ENCODE results near the gene RUFY4. TPM values are rescaled to one million over a fixed set of nuclear protein-coding genes. Genes with fewer than 3 reads are reported as not detected.
"Not testable (repeated sequence)": the region's sequence is repeated elsewhere in the genome, so short reads cannot be mapped to it uniquely, and the experiment has no call there.

RUFY4 gene
- total RNA-seq, 1 donor from 2014 or later: not detected

- DNase-seq: no peak
These were observed 37.8 kb upstream of the RUFY4 start for GRCh38 chr2:218031261-218031660.

DNA sequence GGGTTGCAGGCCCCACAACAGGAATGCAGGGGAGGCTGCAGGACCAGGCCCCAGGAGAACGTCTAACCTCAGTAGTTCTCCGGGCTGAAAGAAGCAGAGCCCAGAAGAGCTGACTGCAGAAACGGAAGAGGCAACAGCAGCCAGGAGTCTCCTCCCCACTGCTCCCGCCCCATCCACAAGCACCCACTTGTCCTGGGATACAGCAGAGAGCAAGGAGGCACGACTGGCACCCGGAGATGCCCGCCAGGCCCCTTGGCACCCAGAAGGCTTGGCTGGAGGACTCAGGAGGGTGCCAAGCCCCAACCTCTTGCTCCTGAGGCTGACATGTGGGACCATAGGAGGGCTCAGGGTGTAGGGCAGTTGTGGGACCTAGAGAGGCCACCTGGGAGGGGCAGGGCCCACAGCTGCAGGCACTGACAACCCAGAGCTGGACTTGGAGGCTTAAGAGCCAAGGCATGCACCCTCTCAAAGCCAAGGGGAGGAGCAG lies 37.2 kb upstream of the RUFY4 start:
- DNase-seq: no peak

GRCh38 chr2:218032336-218033171 lies 36.5 kb upstream of the RUFY4 start:
- DNase-seq: no peak

DNA sequence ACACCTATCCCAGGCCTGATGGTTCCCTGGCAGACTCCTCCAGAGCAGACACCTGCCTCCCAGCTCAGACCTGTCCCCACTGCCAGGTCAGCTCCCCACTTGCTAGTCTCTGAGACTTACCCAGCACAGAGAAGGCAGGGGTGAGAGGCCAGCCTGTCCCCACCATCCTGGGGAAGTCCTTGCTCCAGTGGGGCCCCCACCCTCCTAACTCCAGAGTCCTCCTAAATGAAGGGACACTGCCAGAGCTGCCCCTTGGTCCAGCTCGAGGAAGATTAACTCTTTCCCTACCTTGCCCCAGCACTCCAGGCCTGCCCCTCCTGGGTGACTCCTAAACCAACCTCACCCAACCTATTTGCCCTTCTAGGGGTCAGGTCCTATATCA lies 35.9 kb upstream of the RUFY4 start:
- DNase-seq: no peak

GRCh38 chr2:218033590-218034496 lies 35.2 kb upstream of the RUFY4 start:
- no peak for DNase-seq

DNA sequence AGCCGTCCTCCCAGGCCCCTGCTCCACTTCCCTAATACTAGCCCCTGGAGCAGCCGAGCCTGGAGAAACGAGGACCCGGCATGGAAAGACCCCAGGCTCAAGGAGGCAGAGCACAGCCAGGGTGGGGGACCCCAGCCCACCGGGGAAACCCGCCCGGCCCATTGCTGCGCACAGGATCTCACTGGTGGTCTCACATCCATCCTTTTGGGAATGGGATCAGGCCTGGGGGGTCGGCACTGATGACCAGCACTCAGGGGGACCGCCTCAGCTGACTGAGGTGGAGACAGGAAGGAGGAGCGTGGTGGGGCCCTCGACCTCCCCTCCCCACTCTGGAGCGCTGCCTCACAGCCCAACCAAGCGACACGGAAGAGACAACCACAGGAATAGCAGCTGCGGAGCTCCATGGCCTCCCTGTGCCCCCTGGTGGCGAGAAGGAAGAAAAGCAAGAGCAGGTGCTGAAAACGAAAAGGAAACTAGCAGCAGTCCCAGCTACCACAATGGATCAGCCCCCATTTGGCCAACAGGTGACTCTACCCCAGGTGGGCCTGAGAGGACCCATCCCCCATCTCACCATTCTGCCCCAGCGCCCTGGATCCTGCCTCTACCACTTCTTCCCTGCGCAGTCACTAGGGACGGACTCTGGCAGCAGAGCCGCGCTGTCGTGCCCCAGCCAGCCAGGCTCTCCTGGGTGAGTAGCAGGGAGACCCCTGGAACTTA lies 34.4 kb upstream of the RUFY4 start:
- peak; percentile 70 for DNase-seq

DNA sequence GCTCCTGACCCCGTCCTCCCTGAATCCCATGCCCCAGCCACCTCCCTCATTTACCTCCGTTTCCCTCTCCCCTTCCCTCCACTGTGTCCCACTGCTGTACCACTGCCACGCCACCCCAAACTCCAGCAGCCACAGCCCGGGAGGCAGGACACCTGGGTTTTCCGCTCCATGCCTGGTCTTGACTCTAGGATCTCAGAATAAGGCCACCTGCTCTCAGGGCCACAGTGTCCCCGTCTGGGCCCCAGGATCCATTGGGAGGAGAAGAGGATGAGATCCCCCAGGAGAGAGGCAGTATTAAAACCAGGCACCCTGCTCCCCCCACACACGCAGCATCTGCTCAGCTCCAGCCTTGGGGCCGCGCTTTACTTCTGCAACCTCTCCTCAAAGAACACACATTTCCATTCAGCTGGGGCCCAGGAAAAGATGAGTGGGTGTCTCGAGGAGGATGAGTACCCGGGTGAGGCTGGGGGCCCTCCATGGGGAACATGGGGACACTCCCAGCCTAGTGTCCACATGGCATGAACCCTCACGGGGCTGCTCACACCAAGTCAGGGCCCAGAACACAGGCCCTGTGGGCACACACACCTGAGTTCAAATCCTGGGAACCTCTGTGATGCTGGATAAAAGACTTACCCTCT lies 33.5 kb upstream of the RUFY4 start:
- no peak for DNase-seq

DNA sequence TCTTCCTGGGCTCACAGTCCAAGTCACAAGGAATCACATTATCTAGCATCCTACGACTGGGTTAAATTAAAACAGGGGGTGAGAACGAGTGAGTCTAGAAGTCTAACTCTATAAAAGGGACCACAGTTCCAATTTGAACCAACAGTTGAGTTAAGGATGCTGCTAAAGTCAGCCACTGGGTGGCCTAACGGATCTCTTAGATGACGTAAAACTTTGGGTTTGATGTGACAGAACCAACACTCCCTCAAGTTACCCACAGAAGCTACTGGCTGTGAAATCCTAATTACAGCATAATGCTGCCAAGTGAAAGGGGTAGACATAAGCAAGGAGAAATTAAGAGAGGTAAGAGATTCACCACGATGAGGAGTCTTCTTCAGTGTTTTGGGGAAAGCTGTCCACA lies 32.7 kb upstream of the RUFY4 start:
- DNase-seq: no peak

DNA sequence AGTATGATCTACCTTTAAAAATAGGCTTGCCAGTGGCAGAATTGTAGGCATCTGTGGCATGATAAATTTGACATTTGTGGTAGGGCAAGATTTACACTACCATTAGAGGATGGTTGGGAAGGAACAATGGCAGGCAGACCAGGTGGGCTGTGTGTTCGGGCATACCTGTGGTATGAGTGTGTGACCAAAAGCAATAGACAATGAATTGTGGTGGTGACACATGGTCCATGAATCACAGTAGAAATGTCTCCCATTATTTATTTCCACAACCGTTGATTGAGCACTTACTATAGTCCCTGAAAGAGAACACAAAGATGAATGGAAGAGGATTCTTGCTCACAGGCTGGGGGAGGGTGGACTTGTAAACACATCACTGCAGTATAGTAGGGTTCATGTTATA lies 29.9 kb upstream of the RUFY4 start:
- no peak for DNase-seq

GRCh38 chr2:218040883-218041282 lies 28.2 kb upstream of the RUFY4 start:
- DNase-seq: no peak

- no peak for DNase-seq
These were observed 27.5 kb upstream of the RUFY4 start for GRCh38 chr2:218041302-218042168.

- no peak for DNase-seq
These were observed 26.0 kb upstream of the RUFY4 start for GRCh38 chr2:218043100-218043499.

- no peak for DNase-seq
These were observed 25.3 kb upstream of the RUFY4 start for GRCh38 chr2:218043701-218044109.

DNA sequence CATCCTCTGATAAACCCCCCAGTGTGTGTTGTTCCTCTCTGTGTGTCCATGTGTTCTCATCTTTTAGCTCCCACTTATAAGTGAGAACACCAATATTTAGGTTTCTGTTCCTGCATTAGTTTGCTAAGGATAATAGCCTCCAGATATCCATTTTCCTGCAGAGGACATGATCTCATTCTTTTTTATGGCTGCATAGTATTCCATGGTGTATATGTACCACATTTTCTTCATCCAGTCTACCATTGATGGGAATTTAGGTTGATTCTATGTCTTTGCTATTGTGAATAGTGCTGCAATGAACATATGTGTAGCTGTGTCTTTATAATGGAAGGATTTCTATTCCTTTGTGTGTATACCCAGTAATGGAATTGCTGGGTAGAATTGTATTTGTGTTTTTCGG lies 24.5 kb upstream of the RUFY4 start:
- DNase-seq: not testable (repeated sequence)

- DNase-seq: no peak
These were observed 22.8 kb upstream of the RUFY4 start for GRCh38 chr2:218046238-218046637.

- no peak for DNase-seq
These were observed 21.4 kb upstream of the RUFY4 start for GRCh38 chr2:218047536-218048225.

GRCh38 chr2:218051903-218052302 lies 17.1 kb upstream of the RUFY4 start:
- DNase-seq: no peak

- DNase-seq: no peak
These were observed 9.8 kb upstream of the RUFY4 start for GRCh38 chr2:218059289-218059688.

DNA sequence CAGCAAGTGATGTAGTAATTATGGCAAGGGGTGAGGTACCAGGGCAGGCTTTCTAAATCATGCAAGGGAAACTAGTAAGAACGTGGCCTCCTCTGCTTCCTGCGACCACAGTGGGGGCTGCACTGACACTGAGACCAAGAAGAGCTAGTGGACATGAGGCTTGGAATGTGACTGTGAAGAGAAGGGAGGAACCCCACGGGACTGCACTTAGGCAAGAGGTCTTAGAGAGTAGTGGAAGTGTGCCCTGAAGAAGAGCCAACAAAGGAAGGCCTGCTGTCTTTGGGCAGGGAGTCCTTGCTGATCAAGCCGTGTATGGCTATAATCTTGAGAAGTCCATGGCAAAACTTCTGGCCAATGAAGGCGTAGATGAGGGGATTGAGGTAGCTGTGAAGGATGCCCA lies 8.9 kb upstream of the RUFY4 start:
- no peak for DNase-seq

DNA sequence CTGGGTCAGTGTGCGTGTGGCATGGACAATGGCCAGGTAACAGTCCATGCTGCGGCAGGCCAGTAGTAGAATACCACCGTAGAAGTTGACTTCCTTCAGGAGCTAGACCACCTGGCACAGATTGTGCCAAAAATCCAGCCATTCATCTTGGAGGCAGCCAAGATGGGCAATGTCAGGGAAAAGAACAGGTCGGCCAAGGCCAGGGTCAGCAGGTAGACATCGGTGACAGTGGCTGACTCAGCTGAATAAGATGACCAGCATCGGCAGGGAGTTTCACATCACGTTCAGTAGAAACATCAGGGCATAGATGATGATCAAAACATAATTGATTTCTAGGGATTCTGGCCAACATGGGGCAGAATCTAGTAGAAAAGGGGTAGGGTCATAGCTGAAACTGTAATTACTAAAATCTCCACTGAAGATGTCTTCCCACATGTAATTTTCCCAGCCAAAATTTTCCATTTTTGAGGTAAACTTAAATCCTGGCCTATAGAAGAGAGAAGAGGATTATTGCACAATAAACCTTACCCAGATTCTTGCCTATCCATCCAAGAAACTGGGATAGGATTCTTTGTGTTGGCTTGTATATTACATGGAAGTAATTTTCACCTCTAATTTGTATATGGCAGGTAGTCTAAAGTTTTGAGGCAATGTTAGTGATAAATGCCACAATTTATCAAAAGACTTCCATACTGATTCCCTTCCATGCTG lies 7.9 kb upstream of the RUFY4 start:
- DNase-seq: no peak

All from dermis blood vessel endothelial cell (primary cell).